Epidermal melanocyte (primary cell): ENCODE results near the gene USH1C.

Experiments
- DNase-seq: peaks from one replicate; pipeline ENCODE4 v3.0.0; 2011; ENCODE audit warnings: low spot score; ENCODE audit not compliant: insufficient read length

Gene USH1C

DNA sequence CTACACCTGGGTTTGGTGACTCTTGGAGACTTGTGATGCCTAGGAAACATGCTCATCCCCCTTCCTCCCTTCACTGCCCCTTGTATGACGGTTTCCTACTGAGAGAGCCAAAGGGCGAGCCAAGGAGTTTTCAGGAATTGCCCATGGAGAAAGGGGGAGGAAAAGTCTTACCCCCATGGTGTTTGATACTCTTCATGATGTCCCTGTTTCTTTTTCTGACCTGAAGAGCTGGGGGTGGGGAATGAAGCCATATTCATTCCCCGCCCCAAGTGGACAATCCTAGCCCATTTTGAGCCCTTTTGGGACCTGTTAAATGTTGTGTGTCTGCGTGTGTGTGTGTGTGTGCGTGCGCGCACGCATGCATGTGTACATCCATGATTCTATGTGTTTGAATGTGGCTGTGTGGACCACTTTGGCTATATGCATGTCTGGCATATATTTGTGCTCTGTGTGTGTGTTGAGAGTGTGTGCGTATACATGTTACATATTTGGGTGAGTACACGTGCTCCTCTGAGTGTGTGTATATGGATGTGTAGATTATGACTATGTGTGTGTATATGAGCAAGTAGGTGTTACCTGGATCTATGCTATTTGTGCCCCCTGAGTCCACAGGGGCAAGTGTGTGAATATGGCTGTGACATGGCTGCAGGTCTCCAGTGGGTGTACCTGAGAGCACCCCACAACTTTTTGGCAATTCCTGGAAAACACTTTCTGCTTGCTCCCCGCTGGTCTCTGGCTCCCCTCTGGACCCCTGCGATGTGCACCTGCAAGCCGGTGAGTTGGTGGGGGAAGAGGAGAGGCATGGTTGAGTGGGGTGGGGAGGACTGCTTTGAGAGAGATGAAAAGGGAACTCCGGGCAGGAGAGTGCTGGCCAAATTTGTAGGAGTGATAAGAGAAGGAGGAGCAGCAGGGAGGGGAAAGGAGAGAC is 27.5 kb upstream of the USH1C start:
- DNase-seq, result no peak

DNA sequence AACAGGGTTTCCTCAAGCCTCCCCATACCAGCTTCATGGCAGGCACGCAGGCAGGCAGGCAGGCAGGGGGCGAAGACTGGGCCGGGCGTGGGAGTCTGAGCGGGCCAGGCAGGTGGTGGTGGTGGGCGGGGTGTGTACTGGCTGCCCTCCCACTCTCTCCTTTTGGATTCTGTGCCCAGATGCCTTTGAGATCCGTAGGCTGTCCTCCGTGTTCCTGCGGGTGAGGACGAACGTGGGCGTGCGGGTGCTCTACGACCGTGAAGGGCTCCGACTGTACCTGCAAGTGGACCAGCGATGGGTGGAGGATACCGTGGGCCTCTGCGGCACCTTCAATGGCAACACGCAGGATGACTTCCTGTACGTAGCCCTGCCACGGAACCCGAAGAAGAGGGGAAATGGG is 25.8 kb upstream of the USH1C start:
- no peak for DNase-seq

DNA sequence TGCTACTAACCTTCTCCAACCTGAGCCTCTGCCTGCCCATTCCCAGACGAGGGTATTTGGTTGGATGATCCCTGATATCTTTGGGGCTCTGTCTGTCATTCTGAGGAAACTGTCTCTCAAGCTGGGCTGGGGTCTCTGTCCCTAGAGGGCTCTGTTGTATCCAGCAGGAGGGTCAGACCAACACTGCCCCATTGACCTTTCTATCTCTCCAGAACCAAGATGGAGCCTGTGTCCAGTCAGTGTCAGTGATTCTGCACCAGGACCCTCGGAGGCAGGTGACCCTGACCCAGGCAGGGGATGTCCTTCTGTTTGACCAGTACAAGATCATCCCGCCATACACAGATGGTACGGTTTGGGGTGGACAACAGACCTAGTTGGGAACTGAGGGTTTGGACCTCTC is 24.7 kb upstream of the USH1C start:
- no peak for DNase-seq

DNA sequence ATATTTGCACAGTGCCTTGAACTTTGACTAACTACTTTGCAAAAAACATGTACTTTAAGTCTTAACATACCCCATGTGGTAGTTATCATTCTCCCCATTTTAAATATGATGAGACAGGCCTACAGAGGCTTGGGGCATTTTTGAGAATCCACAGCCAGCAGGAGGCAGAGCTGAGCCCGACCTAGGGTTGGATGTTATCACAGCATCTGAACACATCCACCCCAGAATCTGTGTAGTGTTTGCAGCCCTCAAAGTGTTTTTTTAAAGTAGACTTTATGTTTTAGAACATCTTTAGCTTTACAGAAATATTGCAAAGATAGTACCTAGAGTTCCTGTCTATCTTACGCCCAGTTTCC is 20.4 kb upstream of the USH1C start:
- no peak for DNase-seq

DNA sequence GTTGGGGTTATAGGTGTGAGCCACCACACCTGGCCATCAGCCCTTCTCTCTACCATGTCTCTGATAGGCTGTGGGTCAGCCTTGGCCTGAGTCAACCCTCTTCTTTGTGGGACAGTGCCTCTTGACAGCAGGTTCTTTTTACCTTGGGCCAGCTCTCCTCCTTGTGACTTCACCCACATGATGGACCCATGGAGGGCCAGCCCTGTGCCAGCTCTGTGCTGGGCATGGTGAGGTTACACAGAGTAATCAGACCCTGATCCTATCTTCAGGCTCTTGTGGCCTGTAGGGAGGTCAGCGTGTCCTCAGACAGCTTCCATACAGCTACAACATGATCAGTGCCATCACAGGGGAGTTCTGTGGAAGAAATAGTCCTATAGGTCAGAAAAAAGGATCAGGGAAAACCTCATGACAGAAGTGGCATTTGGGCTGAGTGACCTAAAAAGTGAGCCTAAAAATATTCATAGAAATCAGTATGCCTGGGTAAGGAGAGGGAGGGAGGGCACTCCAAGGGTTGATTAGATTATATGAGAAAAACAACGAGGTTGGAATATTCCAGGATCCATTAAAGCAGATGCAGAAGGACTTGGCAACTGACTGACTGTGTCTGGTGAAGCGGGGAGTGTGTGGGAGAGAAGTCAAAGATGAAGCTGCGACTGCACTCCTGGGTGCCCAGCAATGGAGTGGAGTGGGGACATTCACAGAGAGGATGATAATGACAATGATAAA is 19.9 kb upstream of the USH1C start:
- no peak for DNase-seq

DNA sequence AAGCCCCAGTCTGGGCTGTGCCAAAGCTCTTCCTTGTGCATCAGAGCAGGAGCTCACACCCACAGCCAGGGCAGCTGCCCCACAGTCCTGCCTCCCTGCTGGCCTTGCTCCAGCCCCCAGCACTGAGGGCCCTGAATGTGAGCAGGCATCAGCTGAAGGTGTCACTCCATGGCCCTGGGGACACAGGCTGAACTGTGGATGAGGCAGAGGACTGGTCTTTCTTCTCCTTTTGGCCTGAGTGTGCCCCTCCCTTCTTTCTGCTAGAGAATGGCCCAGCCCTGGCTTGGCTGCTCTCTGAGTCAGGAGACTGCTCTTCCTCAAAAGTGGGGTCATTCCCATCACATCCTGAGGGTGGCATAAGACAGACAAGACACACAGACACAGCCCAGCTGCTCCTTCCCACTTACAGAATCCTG is 19.0 kb upstream of the USH1C start:
- no peak for DNase-seq

DNA sequence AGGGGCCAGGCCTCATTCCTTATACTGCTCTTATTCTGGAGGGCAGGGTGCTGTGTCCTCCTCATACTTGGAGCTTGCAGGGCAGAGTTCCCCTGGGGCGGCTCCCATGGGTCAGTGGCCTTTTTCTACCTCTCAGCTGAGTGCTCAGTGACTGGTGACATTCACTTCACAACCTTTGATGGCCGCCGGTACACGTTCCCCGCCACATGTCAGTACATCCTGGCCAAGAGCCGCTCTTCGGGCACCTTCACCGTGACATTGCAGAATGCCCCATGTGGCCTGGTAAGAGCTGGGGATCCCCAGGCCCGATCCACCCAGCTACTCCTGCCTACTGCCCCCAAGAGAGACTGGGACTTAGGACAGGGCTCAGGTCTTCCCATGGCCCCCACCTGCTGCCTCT is 17.3 kb upstream of the USH1C start:
- DNase-seq, result no peak

DNA sequence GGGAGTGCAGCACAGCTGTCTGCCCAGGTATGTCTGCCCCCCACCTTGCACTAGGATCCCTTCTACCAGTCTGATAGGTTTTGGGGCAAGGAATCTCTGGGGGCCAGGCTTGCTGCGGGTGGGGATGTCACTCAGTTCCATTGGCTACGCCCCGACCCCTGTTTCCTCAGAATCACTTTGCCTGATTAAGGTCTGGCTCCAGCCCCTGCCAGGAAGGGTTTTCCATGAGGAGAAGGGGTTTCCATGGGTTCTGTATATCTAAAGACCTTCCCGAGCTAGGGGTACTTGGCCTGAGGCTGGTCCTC is 16.8 kb upstream of the USH1C start:
- DNase-seq, result no peak

DNA sequence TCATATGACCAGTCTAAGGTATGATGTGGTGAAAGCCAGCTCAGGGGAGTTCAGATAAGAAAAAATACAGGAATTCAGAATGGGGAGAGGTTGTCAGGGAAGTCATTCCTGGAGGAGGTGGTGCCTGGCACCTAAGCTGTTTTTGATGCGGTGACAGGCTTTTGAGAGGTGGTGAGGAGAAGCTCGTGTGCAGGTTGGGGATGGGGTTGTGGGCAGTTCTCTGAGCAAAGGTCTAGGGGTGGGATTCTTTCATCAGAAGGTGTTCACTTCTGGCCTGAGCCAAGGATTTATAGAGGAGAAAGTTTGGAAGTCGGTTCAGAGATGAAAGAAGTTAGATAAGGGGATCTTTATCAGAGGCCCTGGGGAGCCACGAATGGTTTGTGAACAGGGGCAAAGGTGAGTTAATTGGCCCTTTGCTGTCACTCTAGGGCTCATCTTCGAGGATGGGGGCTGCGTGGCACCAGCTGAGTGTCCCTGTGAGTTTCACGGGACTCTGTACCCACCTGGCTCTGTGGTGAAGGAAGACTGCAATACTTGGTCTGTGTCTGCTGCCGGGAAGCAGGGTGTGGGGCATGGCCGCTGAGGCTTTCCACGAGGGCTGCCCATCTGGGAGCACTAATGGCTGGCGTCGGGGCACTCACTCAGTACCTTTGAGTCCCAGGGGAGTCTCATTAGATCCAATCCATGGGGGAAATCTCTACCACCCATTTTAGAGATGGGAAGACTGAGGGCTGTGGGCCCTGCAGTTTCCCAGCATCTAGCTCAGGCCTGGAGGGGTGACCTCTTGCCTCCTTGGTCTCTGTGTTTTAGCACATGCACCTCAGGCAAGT is 16.3 kb upstream of the USH1C start:
- no peak for DNase-seq

DNA sequence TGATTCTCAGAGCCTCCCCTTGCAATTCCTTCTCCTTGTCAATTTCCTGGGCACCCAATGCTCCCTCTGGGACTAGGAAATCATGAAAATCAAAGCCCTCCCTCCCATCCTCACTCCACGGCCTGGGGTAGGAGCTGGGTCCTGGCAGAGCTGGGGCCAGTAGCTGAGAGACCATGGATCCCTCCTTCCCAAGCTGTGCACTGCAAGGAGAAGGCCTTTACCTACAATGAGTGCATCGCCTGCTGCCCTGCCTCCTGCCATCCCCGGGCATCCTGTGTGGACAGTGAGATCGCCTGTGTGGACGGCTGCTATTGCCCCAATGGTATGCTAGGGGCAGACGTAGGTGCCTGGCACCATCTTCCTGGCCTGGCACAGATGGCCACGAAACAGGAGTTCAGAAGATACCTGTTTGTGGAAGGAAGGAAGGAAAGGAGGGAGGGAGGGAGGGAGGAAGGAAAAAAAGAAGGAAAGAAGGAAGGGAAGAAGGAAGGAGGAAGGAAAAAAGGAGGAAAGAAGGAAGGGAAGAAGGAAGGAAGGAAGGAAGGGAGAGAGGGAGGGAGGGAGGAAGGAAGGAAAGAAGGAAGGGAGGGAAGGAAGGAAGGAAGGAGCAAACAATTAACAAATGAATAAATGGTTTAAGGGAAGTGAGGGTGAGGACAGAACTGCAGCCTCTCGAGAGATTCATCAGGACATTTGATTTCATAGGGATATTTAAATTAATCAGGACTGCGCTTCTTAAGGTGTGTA is 15.3 kb upstream of the USH1C start:
- no peak for DNase-seq

DNA sequence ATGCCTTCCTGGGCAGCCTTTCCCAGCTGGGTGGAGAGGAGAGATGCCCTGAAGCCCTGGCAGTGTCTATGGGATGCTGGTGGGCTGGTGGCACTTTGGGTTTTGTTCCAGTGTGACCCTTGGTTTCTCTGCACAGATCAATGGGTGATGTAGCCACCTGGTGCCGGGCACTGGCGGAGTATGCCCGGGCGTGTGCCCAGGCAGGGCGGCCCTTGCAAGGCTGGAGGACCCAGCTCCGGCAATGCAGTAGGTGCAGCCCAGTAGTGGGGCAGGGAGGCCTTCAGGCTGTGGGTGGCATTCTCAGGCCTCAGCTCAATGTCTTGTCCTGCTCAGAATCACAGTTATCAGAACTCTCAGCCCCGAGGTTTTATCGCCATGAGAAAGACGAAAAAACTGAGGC is 14.7 kb upstream of the USH1C start:
- DNase-seq, result no peak

DNA sequence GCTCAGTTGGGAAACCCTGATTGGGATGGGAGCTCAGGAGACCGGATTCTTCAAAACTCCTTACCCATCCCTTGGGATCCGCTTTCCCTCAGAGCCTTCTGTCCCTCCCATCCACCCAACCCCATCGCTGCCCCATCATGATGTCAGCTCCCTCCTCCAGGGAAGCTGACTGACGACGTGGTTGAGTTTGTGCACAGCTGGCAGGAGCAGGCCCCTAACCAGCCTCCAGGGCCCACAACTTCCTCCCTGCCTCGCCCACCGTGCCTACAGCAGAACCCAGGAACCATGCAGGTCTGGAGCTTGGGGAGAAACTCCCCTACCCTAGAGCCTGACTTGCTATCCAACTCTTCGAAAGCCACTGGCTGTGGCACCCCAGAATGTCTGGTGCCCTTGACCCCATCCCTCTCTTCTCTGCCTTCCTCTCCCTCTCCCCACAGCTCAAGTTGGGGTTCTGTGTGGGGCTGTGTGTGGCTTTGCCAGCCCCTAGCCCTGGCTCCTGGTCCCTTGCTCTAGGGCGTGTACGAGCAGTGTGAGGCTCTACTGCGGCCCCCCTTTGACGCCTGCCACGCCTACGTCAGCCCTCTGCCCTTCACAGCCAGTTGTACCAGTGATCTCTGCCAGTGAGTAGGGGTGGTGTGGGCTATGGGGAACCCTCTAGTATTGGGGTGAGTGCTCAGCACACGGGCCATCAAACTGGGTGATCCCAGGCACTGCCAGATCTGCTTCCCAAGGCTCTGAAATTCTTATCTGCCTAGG is 14.0 kb upstream of the USH1C start:
- no peak for DNase-seq

DNA sequence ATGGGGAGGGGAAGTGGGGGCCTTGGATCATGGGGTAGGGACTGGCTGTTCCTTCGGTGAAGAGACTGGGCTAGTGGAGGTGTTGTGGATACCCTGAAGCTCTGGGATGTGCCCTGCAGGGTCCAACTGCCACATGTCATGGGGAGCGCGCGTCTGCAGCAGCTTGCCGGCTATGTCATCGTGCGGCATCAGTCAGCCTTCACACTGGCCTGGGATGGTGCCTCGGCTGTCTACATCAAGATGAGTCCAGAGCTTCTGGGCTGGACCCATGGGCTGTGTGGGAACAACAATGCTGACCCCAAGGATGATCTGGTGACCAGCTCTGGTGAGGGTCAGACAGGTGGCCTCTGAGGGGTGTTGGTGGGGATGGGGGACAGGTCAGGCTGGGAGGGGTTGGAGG is 12.8 kb upstream of the USH1C start:
- DNase-seq, result no peak

DNA sequence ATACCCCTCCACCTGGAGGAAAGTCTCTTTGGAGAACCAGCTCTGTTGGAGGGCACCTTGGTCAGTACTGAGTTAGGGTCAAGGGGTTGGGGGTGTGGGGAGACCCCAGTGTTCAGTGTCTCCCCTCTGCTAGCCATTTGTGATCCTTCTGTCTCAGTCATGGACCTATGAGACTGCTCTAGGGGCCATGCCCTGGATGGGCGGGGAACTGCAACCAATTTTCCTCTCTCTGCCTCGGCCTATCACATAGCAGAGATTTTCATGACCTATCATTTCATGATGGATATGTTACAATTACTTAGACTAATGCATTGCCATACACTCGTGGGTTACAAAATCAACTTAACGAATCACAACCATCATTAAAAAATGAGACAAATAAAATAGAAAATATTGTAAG is 10.3 kb upstream of the USH1C start:
- DNase-seq, result no peak

DNA sequence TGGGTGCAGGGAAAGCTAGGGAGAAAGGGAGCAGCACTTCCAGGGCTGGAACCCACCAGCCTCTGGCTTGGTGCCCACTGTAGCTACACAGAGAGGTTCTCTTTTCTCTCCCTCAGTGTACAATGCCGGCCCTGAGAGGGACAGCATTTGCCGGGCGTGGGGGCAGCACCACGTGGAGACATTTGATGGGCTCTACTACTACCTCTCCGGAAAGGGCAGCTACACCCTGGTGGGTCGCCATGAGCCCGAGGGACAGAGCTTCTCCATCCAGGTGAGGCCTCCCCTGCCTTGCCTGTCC is 9.0 kb upstream of the USH1C start:
- no peak for DNase-seq

DNA sequence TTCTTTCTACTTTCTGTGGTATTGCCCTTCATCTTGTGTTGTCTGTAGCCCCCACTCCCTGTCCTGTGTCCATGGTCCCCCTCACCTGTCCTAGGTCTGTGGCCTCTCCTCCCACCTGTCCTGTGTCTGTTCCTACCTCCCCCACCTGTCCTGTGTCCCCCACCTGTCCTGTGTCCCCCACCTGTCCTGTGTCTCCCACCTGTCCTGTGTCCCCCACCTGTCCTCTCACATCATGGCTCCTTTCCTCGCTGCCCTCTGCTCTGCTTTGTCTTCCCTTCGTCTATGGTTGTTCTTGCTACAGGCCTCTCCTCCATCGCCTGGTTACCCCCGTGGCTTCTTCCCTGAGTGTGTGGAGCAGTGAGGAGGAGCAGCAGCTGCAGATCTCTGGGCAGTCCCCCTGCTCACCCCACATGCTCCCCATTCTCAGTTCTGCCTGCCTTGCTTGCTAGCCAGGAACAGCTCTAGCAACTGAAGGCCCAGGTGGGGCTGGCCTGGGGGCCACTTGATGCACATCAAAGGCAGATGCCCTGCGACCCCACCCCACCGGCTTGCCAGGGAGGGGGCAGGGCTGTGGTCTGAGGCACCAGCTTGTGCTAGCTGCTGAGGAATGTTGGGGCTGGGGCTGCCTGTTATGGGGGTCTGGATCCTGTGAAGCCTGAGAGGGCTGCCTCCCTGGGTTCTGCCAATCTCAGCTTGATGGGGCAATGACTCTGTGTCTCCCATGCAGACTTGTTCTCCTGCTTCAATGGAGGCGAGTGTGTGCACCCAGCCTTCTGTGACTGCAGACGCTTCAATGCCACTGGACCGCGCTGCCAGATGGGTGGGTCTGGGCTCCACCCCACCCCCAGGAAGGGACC is 8.4 kb upstream of the USH1C start:
- DNase-seq, result no peak

DNA sequence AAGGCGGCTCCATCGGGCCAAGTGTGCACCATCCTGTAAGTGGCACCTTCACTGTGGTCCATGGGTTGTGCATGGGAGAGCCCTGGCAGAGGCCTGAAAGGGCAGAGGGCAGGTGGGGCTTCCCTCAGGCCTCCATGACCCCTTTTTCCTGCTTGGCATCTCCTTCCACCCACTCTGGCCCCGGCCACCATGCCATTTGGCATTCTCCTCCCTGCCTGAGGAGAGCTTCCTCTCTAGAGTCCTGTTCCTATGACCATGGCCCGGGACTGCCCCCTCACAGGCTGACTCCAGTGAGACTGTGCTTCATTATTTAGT is 7.8 kb upstream of the USH1C start:
- DNase-seq, result no peak

DNA sequence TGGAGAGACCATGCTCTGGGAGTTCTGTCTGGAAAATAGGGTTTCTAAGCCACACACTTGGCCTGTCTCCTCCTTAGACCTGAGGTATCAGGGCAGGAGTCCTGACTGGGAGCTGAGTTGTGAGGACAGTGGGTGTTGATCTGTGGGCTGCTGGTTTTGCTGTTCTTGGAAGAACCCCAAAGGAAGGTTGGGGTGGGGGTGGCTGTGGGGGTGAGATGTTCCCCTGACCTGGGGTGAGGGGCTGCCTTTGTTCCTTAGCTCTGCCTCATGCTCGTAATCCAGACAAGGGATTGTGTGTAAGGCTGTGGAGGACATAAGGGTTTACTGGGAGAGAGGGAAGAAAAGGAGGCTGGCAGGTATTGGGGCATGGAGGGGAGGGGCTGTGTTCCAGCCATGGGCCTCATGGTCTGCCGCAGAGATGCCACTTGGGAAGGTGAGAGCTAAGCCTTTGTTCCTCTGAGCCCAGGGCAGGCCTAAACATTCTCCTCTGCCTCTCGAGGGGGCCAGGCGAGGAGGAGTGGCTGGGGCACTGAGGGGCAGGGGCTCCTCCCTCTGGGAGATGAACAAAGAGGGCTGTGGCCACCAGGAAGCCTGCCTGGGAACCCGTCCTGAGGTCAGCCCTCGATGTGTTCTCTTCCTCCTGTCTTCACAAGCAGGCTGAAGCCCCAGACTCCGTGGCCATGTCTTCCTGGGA is 7.3 kb upstream of the USH1C start:
- DNase-seq, result no peak

DNA sequence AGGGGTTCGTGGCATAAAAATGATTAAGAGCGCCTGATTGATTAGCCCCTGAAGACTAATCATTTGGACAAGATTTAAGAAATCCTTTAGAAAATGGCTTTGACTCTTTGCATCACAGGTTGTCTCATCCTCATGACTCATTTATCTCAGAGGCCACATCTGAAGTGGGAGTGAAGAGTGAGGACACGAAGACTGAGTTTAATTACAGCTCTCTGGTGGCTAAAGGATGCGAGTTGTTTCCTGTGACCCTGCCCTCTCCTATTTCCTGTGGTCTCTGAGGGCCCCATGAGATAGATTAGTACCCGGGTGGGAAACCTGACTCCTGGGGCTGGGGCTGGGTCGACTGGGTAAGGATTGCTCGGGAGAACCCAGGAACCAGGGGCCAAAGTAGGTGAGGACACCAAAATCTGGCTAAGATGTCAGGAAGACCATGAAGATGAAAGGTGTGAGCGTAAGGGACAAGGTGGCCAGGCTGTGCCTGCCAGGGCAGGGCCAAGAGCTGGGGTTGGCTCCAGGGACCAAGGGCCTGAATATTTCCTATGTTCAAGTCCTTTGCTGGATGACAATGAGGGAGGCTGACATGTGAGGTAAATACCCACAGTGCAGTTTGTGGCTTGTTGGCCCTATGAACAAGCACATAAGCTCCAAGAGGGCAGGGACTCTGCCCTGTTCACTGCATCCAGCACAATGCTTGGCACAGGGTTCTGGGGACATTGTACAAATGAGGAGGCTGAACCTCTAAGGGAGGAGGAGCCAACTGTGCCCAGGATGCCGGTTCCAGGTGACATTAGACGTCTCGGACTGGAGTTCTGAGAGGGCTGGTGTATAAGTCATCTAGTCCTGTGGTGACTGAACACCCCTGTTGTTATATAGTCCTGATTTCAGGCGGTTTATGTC is 6.5 kb upstream of the USH1C start:
- DNase-seq, result no peak
